ENCODE results near the gene PDE6H. TPM values are rescaled to one million over a fixed set of nuclear protein-coding genes. Genes with fewer than 3 reads are reported as not detected.

PDE6H gene
- total and polyA plus RNA-seq, 4 donors, result 0.08 to 0.88 TPM; not detected in 2

- Histone ChIP-seq H3K4me3 (no peak overlapping the region), H3K4me1 (ENCODE audit: control insufficient read depth in 5 of 5, insufficient read depth in 5 of 5, low read length in 5 of 5) (no peaks in the 10 kb centered on the region), H3K36me3 (ENCODE audit: control insufficient read depth in 4 of 4, insufficient read depth in 4 of 4, low read length in 4 of 4) (no peaks in the 10 kb centered on the region), H3K27me3 (ENCODE audit: control insufficient read depth in 3 of 3, insufficient read depth in 3 of 3, low read length in 2 of 3) (no peaks in the 10 kb centered on the region), H3K9ac (ENCODE audit: insufficient read depth in 1 of 2, low read length in 2 of 2) (no peak overlapping the region), H3K9me3 (ENCODE audit: control insufficient read depth in 4 of 4, insufficient read depth in 3 of 4, low read length in 3 of 4) (no peaks in the 10 kb centered on the region), H3K27ac (ENCODE audit: low read depth in 1 of 2, low read length in 1 of 2) (no peak overlapping the region)
- WGBS, 2 donors, result 54 to 82% methylated on average over 3 of the region's 3 CpGs
- DNase-seq (no peak), ATAC-seq (ENCODE audit: insufficient read depth, low FRiP score) (no peak)
- no peak for TF ChIP-seq CTCF (IDR thresholded peaks at IDR 0.05; ENCODE audit: control extremely low read depth, extremely low read depth)
Observed at GRCh38 chr12:14976658-14977057, 3.8 kb downstream of the PDE6H start.

DNA sequence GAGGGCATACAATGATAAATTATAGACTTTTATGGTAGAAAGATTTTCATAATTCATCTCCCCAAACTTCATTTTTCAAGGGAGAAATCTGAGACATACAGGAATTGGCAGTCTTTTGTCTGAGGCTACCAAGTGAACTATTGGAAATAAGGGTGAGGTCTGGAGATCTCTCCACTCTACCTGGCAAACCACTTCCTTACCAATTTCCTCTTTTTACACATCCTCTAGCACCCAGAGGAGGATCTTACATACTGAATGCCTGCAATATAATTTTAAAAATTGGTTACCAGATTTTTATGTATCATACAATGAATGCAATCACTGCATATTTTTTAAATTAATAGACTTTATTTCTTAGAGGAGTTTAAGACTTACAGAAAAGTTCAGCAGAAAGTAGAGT, 6.6 kb downstream of the PDE6H start:
- no peak for TF ChIP-seq CTCF (IDR thresholded peaks at IDR 0.05; ENCODE audit: control extremely low read depth, extremely low read depth)
- no peaks in the 10 kb centered on the region for H3K36me3 ChIP-seq (ENCODE audit: control insufficient read depth in 4 of 4, insufficient read depth in 4 of 4, low read length in 4 of 4)
- no peak overlapping the region for H3K4me3 ChIP-seq
- no peaks in the 10 kb centered on the region for H3K9me3 ChIP-seq (ENCODE audit: control insufficient read depth in 4 of 4, insufficient read depth in 3 of 4, low read length in 3 of 4)
- DNase-seq, result no peak
- H3K27me3 ChIP-seq (ENCODE audit: control insufficient read depth in 3 of 3, insufficient read depth in 3 of 3, low read length in 2 of 3), result no peaks in the 10 kb centered on the region
- H3K27ac ChIP-seq (ENCODE audit: low read depth in 1 of 2, low read length in 1 of 2), result no peak overlapping the region
- no peak overlapping the region for H3K9ac ChIP-seq (ENCODE audit: insufficient read depth in 1 of 2, low read length in 2 of 2)
- ATAC-seq (ENCODE audit: insufficient read depth, low FRiP score), result no peak
- no peaks in the 10 kb centered on the region for H3K4me1 ChIP-seq (ENCODE audit: control insufficient read depth in 5 of 5, insufficient read depth in 5 of 5, low read length in 5 of 5)

DNA sequence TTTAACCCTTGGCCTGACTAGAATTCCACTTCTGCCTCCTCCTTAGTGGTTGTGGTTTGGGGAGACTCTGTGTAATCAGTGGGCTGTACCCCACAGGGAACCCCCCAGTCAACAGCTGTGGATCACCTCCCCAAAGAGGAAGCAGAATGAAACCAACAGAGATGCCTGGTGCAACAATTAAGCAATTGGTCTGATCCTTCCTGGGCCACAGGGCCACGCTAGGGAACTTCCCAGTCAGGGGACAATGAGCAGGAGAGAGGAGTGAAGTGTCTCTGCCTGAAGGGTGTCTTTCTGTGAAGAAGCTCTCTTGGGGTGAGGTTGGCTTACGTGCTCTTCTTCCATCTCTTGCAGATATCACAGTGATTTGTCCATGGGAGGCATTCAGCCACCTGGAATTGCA, 8.2 kb downstream of the PDE6H start:
- H3K27ac ChIP-seq (ENCODE audit: low read depth in 1 of 2, low read length in 1 of 2), result peak overlapping the region in 1 of 2 donors; percentile 10
- WGBS, 2 donors, result 26 to 76% methylated on average over 2 of the region's 2 CpGs
- TF ChIP-seq CTCF (IDR thresholded peaks at IDR 0.05; ENCODE audit: control extremely low read depth, extremely low read depth), result no peak
- no peaks in the 10 kb centered on the region for H3K36me3 ChIP-seq (ENCODE audit: control insufficient read depth in 4 of 4, insufficient read depth in 4 of 4, low read length in 4 of 4)
- no peaks in the 10 kb centered on the region for H3K27me3 ChIP-seq (ENCODE audit: control insufficient read depth in 3 of 3, insufficient read depth in 3 of 3, low read length in 2 of 3)
- no peak overlapping the region for H3K9ac ChIP-seq (ENCODE audit: insufficient read depth in 1 of 2, low read length in 2 of 2)
- ATAC-seq (ENCODE audit: insufficient read depth, low FRiP score) (no peak), DNase-seq (no peak)
- H3K9me3 ChIP-seq (ENCODE audit: control insufficient read depth in 4 of 4, insufficient read depth in 3 of 4, low read length in 3 of 4), result no peaks in the 10 kb centered on the region
- no peaks in the 10 kb centered on the region for H3K4me1 ChIP-seq (ENCODE audit: control insufficient read depth in 5 of 5, insufficient read depth in 5 of 5, low read length in 5 of 5)
- H3K4me3 ChIP-seq, result no peak overlapping the region

DNA sequence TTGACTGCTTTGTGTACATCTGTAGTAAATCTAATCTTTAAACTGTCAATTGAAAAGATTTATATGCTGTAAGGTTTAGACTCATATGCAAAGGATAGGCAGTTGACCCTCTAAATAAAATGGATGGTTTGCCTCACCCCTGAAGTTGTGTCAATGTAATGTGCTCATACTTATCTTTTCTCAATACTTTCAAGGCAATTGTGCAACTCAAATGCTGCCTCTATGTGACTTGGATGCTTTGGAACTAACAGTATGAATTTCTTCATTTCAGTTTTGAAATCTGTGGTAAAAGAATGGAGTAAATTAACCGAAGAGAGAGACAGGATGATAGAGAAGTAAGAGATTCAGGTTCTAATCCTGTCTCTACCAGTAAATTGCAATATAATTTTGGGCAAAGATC, 9.7 kb downstream of the PDE6H start:
- WGBS, 2 donors, result 36 to 64% methylated on average over 1 of the region's 1 CpG

More for the DNA sequence above, 9.7 kb downstream of the PDE6H start:
- H3K4me3 ChIP-seq, result no peak overlapping the region
- H3K9me3 ChIP-seq (ENCODE audit: control insufficient read depth in 4 of 4, insufficient read depth in 3 of 4, low read length in 3 of 4), result no peaks in the 10 kb centered on the region
- H3K27ac ChIP-seq (ENCODE audit: low read depth in 1 of 2, low read length in 1 of 2), result no peak overlapping the region
- ATAC-seq (ENCODE audit: insufficient read depth, low FRiP score), result no peak
- no peaks in the 10 kb centered on the region for H3K27me3 ChIP-seq (ENCODE audit: control insufficient read depth in 3 of 3, insufficient read depth in 3 of 3, low read length in 2 of 3)
- H3K36me3 ChIP-seq (ENCODE audit: control insufficient read depth in 4 of 4, insufficient read depth in 4 of 4, low read length in 4 of 4), result no peaks in the 10 kb centered on the region
- H3K4me1 ChIP-seq (ENCODE audit: control insufficient read depth in 5 of 5, insufficient read depth in 5 of 5, low read length in 5 of 5), result no peaks in the 10 kb centered on the region
- no peak overlapping the region for H3K9ac ChIP-seq (ENCODE audit: insufficient read depth in 1 of 2, low read length in 2 of 2)
- DNase-seq, result no peak
- no peak for TF ChIP-seq CTCF (IDR thresholded peaks at IDR 0.05; ENCODE audit: control extremely low read depth, extremely low read depth)

Data from lung (tissue), 12 donors.